H1 (cell line): ENCODE results near the gene ZBTB24. TPM values are rescaled to one million over a fixed set of nuclear protein-coding genes. Genes with fewer than 3 reads are reported as not detected.

Source experiments
- BRCA1 ChIP-seq: IDR thresholded peaks from 2 replicates; pipeline ENCODE4 v1.6.1; 2012; ENCODE audit warnings: low read depth, low read length, improper control_type of control experiment
- CBX5 ChIP-seq: fragments of 300-800, 300-1000 bp; sonication (generic); IDR thresholded peaks from 2 replicates; pipeline ENCODE4 v1.7.1; 2016; ENCODE audit warnings: antibody characterized with exemption, low read length, low read depth
- CBX8 ChIP-seq: fragments of 300-800, 300-1000 bp; sonication (generic); IDR thresholded peaks from 2 replicates; pipeline ENCODE4 v1.7.1; 2016; ENCODE audit warnings: low read depth, low read length, borderline replicate concordance
- CHD1 ChIP-seq: IDR thresholded peaks from 2 replicates; pipeline ENCODE4 v1.6.1; 2012; ENCODE audit warnings: low read depth, low read length, improper control_type of control experiment
- CHD2 ChIP-seq: IDR thresholded peaks from 2 replicates; pipeline ENCODE4 v1.6.1; 2012; ENCODE audit warnings: low read length, improper control_type of control experiment
- CTBP2 ChIP-seq: IDR thresholded peaks from 2 replicates; pipeline ENCODE4 v1.7.0; 2011; ENCODE audit warnings: borderline replicate concordance, mild to moderate bottlenecking, moderate library complexity, mixed read lengths, low read length; ENCODE audit not compliant: insufficient read depth, insufficient read length
- EP300 ChIP-seq, 2 experiments: IDR thresholded peaks; 1 replicate in 1 of 2; 2 replicates in 1 of 2; pipeline ENCODE4 v1.6.1; 2011 to 2012; ENCODE audit warnings: low read depth in 2 of 2, low read length in 2 of 2, mild to moderate bottlenecking in 2 of 2, borderline replicate concordance in 1 of 2, inconsistent platforms in 1 of 2, moderate library complexity in 1 of 2
- GABPA ChIP-seq: IDR thresholded peaks from 2 replicates; pipeline ENCODE4 v1.6.1; 2011; ENCODE audit warnings: mild to moderate bottlenecking, low read length, moderate library complexity, borderline replicate concordance; ENCODE audit not compliant: insufficient read depth
- GTF2F1 ChIP-seq: IDR thresholded peaks from 2 replicates; pipeline ENCODE4 v1.6.1; 2012; ENCODE audit warnings: low read depth, low read length, improper control_type of control experiment, borderline replicate concordance
- HDAC2 ChIP-seq, 2 experiments: fragments of 300-600 bp in 1 of 2; sonication (generic) in 1 of 2; IDR thresholded peaks; 2 replicates each; pipeline ENCODE4 v1.6.1; 2011 to 2012; ENCODE audit warnings: low read depth in 2 of 2, low read length in 2 of 2, mild to moderate bottlenecking in 2 of 2, moderate library complexity in 2 of 2, borderline replicate concordance in 1 of 2, inconsistent platforms in 1 of 2
- KDM5A ChIP-seq: fragments of 200-600 bp; IDR thresholded peaks from 2 replicates; pipeline ENCODE4 v1.7.1; 2012; ENCODE audit warnings: mild to moderate bottlenecking, low read length, inconsistent platforms, mixed read lengths
- POLR2A ChIP-seq, 2 experiments: IDR thresholded peaks; 1 replicate in 1 of 2; 2 replicates in 1 of 2; pipeline ENCODE4 v1.6.1; 2011; ENCODE audit warnings: low read depth in 2 of 2, low read length in 2 of 2, mild to moderate bottlenecking in 2 of 2; ENCODE audit errors: control extremely low read depth in 1 of 2
- POLR2AphosphoS5 ChIP-seq: IDR thresholded peaks from 2 replicates; pipeline ENCODE4 v1.6.1; 2011; ENCODE audit warnings: low read depth, low read length
- POU5F1 ChIP-seq: IDR thresholded peaks from 2 replicates; pipeline ENCODE4 v1.6.1; 2011; ENCODE audit warnings: low read depth, mild to moderate bottlenecking, low read length, moderate library complexity
- RBBP5 ChIP-seq: IDR thresholded peaks from 2 replicates; pipeline ENCODE4 v1.7.1; 2012; ENCODE audit warnings: low read depth, mild to moderate bottlenecking, inconsistent platforms, low read length, moderate library complexity, borderline replicate concordance
- SIN3A ChIP-seq, 2 experiments: IDR thresholded peaks in 1 of 2; conservative IDR thresholded peaks in 1 of 2; 2 replicates each; pipeline ENCODE4 v1.6.1; 2011 to 2012; ENCODE audit warnings: low read length in 2 of 2, improper control_type of control experiment in 1 of 2, low read depth in 1 of 2, mild to moderate bottlenecking in 1 of 2
- SP1 ChIP-seq: IDR thresholded peaks from 2 replicates; pipeline ENCODE4 v1.6.1; 2011; ENCODE audit warnings: low read depth, low read length
- SP2 ChIP-seq: IDR thresholded peaks from 2 replicates; pipeline ENCODE4 v1.6.1; 2012; ENCODE audit warnings: mild to moderate bottlenecking, low read length, inconsistent platforms
- SP4 ChIP-seq: IDR thresholded peaks from 2 replicates; pipeline ENCODE4 v1.6.1; 2012; ENCODE audit warnings: low read length, inconsistent platforms
- TAF7 ChIP-seq: optimal IDR thresholded peaks from 2 replicates; pipeline ENCODE3; 2011; ENCODE audit warnings: low read depth, mild to moderate bottlenecking, inconsistent platforms, low read length, moderate library complexity, borderline replicate concordance
- TCF12 ChIP-seq: IDR thresholded peaks from 2 replicates; pipeline ENCODE4 v1.6.1; 2011; ENCODE audit warnings: low read depth, mild to moderate bottlenecking, low read length
- YY1 ChIP-seq: IDR thresholded peaks from 2 replicates; pipeline ENCODE4 v1.6.1; 2011; ENCODE audit warnings: low read depth, mild to moderate bottlenecking, low read length
- polyA plus RNA-seq, 7 experiments: library from polyadenylated mRNA; depleted of rRNA in 3 of 7; stranded (reverse) in 5 of 7; unstranded in 2 of 7; fragments of >200 nt in 5 of 7; fragments of 200-250 nt in 2 of 7; gene quantifications; 1 replicate in 5 of 7; 2 replicates in 1 of 7; 4 replicates in 1 of 7; pipeline versions ENCODE4 v1.2.1 to v1.2.3, GENCODE V29; 2011 to 2013; ENCODE audit warnings: missing spikeins in 2 of 7, mixed read lengths in 2 of 7
- total RNA-seq: library from RNA; stranded (reverse); fragmentation: NEBNext Ultra II Directional; extraction: Animal tissue kit (Norgen Biotek cat#: 25700); gene quantifications from 2 replicates; pipeline ENCODE4 v1.2.1, GENCODE V29; 2021
- TF ChIP-seq, protein P1 (sequence below): IDR thresholded peaks from 2 replicates; pipeline ENCODE4 v1.6.1; 2012; ENCODE audit warnings: inconsistent platforms
- TF ChIP-seq, protein P2 (sequence below): IDR thresholded peaks from 2 replicates; pipeline ENCODE4 v1.6.1; 2011; ENCODE audit warnings: low read depth, mild to moderate bottlenecking, low read length; ENCODE audit not compliant: insufficient read depth

Gene ZBTB24
- total and polyA plus RNA-seq, 2 of the 8 experiments (the other 6 are each of a cell fraction or from before 2014, with no cell fraction given): 7.5 to 21.0 TPM

DNA sequence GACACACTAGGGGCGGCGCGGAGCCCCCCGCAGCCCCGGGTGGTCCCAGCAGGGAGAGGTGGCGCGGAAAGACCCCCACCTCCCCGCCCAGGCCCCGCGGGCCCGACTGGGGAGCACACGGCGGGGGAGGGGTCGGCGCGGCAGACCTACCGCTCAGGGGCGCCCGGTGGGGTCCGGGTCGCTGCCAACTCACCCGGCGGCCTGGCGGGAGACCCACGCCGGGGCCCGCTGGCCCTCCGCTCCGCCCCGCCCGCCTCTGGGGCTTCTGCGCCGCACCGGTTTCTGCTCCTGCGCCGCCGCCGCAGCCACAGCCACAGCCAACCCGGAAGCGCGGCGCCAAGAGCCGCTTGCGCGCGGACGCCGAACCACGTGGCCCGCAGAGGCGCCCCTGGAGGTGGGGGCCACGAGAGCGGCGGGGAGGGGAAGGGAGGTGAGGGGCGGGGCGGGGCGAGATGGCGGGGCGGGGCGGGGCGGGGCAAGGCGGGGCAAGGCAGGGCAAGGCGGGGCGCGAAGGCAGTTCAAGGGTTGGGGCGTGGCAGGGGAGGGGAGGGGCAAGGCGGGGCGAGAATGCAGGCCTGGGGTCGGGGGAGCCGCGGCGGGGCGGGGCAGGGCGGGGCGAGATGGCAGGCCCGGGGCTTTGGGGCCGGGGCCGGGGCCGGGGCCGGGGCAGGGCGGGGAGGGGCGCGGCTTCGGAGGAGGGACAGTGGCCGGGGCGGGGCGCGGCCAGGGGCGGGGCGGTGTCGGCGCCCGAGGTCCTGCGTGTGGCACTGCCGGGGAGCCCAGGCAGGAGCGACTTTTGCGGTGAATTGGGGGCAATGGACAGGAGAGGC, at the start of gene ZBTB24 (continued):
- TF ChIP-seq CBX8 (no peak), POU5F1 (no peak), POLR2A (IDR thresholded peaks at IDR 0.05; ENCODE audit: control extremely low read depth in 1 of 2, low read depth in 2 of 2, low read length in 2 of 2) (peak in 1 of 2 experiments; percentile 46; a peak in 2 of 3 replicates), HDAC2 (IDR thresholded peaks at IDR 0.05; ENCODE audit: borderline replicate concordance in 1 of 2, low read depth in 2 of 2, low read length in 2 of 2) (no peak), SP4 (no peak), GTF2F1 (no peak), GABPA (no peak), SP2 (no peak), SP1 (no peak), TCF12 (no peak), SIN3A (conservative IDR thresholded peaks at IDR 0.05 in 1 of 2, IDR thresholded peaks at IDR 0.05 in 1 of 2; ENCODE audit: low read depth in 1 of 2, low read length in 2 of 2) (peak in 1 of 2 experiments; percentile 53; a peak in 1 of 4 replicates), KDM5A (no peak), CHD2 (no peak), EP300 (IDR thresholded peaks at IDR 0.05; ENCODE audit: borderline replicate concordance in 1 of 2, low read depth in 2 of 2, low read length in 2 of 2) (no peak), POLR2AphosphoS5 (no peak), YY1 (no peak), TAF7 (no peak), CBX5 (no peak), RBBP5 (no peak), BRCA1 (no peak), CHD1 (no peak), CTBP2 (no peak)
- TF ChIP-seq, protein P1, sequence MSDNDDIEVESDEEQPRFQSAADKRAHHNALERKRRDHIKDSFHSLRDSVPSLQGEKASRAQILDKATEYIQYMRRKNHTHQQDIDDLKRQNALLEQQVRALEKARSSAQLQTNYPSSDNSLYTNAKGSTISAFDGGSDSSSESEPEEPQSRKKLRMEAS: peak; percentile 87
- TF ChIP-seq, protein P2, sequence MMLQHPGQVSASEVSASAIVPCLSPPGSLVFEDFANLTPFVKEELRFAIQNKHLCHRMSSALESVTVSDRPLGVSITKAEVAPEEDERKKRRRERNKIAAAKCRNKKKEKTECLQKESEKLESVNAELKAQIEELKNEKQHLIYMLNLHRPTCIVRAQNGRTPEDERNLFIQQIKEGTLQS: no peak
